GM18517 (cell line): ENCODE data around the gene GPLD1.
"Not testable (repeated sequence)": the region's sequence is repeated elsewhere in the genome, so short reads cannot be mapped to it uniquely, and the experiment has no call there.

Experiments used
- ATAC-seq: cut with Tn5 transposase; IDR thresholded peaks from one replicate; pipeline ENCODE4 v1.9.1; 2021; ENCODE audit warnings: mild to moderate bottlenecking, moderate library complexity; ENCODE audit not compliant: unreplicated experiment

Gene GPLD1

DNA sequence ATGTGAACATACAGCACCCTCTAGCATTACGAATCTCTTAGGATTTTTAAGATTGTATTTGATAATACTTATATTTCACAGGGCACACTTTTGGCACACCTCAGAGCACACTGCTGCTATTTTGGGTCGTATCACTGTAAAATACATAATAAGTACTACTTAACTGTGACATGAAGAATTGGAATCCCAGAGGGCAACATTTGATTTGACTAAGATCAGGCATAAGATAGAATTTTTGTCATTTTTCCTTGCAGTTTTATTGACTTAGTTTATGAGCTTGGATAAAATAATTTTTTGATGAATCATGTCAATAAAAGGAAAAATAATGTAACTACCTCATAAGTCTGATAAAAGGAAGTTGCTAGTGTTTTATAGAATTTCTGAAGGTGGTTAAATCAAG lies 64.3 kb downstream of the GPLD1 start:
- no peak for ATAC-seq

DNA sequence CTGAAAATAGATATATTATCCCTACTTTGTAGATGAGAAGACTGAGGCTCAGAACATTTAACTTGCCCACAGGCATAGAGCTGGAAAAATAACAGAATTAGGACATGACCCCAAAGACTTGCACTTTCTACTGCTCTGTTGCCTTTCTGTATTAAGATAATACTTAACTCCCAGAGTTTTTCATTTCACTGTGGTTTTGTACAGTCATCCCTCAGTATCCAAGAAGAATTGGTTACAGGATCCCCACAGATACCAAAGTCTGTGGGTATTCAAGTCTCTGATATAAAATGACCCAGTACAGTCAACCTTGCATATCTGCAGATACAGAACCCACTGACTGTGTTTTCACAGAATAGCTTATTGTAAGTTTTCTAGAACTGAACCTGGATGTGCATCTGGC lies 69.9 kb downstream of the GPLD1 start:
- ATAC-seq: no peak

DNA sequence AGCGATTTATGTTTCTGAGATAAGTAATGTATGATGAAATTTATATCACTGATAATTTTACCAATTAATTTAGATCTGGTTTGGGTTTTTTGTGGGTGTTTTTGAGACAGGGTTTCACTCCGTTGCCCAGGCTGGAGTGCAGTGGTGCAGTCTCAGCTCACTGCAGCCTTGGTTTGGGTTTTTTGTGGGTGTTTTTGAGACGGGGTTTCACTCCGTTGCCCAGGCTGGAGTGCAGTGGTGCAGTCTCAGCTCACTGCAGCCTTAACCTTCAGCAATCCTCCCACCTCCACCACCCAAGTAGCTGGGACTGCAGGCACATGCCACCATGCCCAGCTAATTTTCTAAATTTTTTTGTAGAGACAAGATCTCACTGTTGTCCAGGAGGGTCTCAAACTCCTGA lies 73.6 kb downstream of the GPLD1 start:
- peak; percentile 77 for ATAC-seq

DNA sequence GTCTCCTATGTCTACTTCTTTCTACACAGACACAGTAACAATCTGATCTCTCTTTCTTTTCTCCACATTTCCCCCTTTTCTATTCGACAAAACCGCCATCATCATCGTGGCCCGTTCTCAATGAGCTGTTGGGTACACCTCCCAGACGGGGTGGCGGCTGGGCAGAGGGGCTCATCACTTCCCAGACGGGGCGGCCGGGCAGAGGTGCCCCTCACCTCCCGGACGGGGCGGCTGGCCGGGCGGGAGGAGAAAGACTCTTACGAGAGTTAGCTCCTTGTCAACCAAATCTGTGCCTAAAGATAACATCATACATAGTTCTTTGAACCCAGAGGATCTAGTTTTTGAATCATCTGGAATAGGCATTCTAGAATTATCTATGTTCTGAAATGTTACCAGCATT lies 74.8 kb downstream of the GPLD1 start:
- ATAC-seq: not testable (repeated sequence)

DNA sequence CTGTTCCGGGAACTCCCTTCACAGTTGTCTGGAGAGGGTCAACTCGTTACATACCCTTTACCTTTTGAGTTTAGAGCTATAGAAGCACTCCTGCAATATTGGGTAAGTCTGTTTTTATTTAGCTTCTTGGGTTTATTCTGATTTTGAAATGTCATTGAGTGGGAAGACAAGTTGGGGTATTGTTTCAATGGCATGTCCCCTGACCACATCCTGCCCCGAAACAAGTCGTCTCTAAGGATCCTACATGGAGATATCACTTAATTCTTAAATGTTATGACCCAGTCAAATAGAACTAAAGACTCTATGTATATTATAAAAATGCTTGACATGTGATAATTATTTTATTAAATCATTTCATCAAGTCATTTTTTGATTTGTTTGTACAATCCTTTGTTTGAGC lies 77.1 kb downstream of the GPLD1 start:
- ATAC-seq: no peak

DNA sequence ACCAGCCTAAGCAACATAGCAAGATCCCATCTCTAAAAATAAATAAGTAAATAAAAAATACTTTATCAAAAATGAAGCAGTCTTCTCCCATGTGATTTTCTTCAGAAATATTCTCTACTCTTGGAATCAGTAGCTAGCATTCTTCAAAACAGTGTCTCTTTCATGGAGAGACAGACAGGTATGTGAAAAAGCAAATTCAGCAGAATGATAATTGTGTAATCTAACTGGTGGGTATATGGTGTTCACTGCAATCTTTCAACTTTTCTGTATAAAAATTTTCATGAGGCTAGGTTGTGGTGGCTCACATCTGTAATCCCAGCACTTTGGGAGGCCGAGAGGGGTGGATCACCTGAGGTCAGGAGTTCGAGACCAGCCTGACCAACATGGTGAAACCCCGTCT lies 78.8 kb downstream of the GPLD1 start:
- ATAC-seq: no peak

DNA sequence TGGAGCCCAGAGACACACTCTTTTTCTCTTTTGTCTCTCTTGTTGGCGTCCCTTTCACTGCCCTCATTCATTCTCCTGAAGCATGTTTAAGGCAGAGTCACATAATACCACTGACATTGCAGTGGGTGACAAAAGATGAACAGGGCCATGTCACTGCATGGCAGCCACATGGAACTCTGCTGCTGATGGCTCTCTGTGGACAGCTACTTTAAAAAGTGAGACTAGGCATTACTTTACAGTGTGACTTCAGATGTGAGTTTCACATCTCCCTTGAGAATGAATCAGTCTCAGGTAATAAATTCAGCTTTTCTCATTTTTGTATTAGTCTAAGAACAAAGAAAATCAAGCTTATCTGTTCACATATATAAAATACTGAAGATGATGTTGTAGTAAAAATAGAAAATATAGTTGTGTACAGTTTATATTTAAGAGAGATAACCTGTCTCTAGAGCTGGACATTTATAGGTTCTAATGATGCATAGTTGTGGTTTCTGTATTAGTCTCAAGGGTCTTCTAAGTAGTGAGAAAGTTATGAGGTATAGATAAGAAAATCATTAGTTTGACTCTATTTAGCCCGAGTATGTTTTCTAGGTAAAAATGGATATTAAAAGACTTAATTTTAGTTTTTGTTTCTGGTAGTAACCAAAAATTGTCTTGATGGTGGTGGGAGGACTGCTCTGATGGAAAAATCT lies 80.5 kb downstream of the GPLD1 start:
- peak; percentile 92 for ATAC-seq

DNA sequence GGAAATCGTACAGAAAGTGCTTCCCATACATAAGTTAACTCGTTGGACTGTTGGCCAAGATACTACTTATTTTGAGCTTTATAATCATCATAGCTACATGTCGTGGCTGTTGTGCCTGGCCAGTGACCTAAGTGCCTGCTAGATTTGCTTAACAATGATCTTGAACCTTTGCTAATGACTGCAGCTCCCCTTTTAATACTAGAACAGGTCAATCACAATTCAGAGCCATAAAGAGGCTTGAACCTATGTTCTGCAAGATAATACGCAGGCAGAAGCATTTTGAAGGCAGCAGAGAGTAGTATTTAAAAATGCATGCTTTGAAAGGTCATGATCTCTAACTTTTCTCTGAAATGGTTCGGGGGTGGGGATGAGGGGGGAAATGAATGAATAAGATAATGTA lies 84.1 kb downstream of the GPLD1 start:
- no peak for ATAC-seq

DNA sequence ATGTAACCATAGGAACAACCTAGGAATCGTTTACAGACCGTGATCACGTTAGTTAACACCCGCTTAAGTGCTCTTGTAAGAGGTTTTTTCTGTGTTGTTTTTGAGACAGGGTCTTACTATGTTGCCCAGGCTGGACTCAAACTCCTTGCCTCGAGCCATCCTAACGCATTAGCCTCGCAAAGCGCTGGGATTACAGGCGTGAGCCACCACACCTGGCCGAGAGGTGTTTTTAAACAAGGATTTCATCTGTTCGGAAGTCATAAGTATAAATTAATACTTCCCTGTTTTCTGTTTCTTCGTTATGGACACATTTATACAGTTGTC lies 85.9 kb downstream of the GPLD1 start:
- no peak for ATAC-seq

DNA sequence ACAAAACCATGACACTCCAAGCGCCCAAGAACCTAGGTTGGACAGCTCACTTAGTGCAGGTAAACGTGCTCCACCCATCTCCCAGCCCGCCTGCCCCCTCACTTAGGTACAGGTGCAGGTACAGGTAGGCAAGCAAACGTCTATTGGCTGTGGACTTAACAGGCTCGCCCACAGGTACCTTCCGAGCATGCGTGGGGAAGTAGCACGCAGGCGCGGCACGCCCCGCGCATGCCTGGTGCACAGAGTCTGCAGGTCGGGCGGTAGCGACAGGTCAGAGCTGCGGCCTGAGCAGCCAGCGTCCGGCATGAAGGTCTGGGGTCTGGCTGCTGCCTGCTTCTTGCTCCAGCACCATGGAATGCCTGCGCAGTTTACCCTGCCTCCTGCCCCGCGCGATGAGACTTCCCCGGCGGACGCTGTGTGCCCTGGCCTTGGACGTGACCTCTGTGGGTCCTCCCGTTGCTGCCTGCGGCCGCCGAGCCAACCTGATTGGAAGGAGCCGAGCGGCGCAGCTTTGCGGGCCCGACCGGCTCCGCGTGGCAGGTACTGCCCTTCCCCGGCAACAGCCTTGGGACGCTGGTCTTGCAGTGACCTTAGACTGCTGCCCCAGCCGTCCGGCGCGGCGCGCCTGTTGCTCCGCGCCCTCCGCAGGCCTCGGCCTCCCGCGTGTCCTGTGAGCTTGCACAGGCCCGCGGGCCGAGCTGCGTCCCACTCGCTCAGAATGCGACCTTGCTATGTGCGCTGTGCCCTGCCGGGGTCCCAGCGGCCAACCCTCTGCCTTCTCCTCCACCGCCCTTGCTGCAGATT lies 86.5 kb downstream of the GPLD1 start, which contains the start of gene MRS2:
Gene MRS2, plus strand, starts transcription at position 240 of the 804 bp plus-strand sequence. Its CDS starts 111 bp downstream, at position 351.
- peak; percentile 87 for ATAC-seq

DNA sequence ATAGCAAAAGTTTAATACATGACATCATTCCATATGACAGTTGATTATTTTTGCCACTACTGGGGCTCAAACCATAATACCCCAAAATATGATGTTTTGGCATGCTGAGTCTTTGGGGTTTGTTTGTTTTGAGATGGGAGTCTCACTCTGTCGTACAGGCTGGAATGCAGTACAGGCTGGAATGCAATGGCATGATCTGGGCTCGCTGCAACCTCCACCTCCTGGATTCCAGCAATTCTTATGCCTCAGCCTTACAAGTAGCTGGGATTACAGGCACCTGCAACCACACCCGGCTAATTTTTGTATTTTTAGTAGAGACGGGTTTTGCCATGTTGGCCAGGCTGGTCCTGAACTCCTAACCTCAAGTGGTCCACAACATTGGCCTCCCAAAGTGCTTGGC lies 87.9 kb downstream of the GPLD1 start:
- no peak for ATAC-seq

DNA sequence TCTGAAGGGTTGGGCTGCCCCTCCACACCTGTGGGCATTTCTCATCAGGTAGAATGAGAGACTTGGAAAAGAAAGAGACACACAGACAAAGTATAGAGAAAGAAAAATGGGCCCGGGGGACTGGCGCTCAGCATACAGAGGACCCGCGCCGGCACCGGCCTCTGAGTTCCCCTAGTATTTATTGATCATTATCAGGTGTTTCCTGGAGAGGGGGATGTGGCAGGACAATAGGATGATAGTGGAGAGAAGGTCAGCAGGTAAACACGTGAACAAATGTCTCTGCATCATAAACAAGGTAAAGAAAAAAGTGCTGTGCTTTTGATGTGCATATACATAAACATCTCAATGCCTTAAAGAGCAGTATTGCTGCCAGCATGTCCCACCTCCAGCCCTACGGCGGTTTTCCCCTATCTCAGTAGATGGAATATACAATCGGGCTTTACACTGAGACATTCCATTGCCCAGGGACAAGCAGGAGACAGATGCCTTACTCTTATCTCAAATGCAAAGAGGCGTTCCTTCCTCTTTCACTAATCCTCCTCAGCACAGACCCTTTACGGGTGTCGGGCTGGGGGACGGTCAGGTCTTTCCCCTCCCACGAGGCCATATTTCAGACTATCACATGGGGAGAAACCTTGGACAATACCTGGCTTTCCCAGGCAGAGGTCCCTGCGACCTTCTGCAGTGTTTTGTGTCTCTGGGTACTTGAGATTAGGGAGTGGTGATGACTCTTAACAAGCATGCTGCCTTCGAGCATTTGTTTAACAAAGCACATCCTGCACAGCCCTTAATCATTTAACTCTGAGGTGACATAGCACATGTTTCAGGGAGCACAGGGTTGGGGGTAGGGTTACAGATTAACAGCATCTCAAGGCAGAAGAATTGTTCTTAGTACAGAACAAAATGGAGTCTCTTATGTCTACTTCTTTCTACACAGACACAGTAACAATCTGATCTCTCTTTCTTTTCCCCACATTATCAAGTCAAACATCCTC lies 89.0 kb downstream of the GPLD1 start:
- ATAC-seq: not testable (repeated sequence)

DNA sequence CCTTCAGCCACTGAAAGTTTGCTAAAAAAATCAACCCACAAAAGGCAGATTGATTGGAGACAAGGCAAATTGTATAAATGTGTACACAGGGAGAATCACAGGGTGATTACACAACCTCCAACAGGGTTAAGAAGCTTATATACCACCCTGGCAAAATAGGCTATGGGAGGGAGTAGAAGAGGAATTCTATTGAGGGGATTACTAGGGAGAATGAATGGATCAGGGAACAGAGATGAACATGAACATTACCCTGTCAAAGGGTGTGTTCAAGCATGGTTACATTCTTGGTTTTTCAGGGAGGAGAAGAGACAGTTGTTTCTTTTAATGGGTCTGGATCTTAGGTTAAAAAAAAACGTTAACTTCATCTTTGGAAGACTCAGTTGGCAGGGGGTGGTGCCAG lies 91.7 kb downstream of the GPLD1 start:
- ATAC-seq: no peak

DNA sequence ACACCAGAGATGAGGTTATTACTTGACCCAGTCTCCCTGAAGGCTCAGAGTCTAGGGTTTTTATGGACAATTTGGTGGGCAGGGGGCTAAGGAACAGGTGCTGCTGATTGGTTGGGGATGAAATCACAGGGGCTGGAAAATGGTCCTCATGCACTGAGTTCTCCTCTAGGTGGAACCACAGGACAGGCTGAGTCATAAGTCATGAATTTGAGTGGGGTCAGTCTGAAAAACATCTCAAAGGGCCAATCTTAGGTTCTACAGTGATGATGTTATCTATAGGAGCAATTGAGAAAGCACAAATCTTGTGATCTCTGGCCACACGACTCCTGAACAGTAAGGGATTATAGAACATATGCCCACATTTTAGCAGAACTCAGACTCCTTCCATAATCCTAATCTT lies 92.6 kb downstream of the GPLD1 start:
- ATAC-seq: no peak

DNA sequence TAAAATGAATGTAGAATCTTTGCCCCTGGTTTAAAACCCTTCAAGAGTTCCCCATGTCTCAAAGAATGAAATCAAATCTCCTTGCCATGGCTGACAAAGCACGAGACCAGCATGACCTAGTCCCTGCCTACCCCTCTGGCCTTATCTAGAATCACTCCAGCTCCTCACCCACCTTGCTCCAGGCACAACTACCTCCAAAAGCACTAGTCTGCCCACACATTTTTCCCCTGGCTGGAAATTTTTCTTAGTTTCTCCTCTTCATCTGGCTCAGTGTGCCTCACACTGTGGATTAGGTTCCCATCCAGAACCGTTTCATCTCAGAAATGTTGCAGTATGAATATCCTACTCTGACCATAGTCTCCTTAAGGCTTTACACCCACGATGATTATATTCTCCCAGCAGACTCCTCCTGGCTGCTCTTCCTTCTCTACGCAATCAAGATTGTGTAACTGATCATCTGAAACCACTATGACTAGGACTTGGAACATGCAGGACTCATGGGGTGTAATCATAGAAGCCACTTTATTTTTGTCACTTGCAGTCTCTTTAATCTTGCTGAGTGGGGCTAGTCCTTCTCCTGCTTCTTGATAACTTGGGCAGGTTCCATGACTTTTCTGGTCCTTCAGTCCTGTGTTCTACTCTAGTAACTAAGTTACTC lies 94.5 kb downstream of the GPLD1 start:
- no peak for ATAC-seq

DNA sequence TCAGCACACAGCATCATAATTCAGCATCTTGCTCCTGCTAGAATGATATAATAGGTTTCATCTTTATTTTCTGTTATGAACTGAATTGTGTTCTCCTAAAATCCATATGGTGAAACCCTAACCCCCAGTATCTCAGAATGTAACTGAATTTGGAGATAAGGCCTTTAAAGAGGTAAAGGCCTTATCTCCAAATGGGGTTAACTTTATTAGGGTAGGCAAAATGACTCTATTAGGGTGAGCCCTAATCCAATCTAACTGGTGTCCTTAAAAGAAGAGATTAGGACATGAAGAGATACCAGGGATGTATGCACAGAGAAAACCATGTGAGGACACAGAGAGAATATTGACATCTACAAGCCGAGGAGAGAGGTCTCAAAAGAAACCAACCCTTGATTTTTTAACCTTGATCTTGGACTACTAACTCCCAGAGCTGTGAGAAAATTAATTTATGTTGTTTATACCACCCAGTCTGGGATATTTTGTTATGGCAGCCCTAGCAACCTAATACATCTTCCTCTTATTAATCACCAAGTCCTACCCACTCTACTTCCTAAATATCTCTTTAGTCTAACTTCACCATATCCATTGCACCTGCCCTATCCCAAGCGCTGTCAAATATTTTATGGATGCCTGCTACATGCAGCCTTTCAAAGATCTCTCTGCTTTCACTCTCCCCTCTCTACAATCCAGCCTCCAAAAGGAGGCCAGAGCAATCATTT lies 95.2 kb downstream of the GPLD1 start:
- ATAC-seq: no peak

DNA sequence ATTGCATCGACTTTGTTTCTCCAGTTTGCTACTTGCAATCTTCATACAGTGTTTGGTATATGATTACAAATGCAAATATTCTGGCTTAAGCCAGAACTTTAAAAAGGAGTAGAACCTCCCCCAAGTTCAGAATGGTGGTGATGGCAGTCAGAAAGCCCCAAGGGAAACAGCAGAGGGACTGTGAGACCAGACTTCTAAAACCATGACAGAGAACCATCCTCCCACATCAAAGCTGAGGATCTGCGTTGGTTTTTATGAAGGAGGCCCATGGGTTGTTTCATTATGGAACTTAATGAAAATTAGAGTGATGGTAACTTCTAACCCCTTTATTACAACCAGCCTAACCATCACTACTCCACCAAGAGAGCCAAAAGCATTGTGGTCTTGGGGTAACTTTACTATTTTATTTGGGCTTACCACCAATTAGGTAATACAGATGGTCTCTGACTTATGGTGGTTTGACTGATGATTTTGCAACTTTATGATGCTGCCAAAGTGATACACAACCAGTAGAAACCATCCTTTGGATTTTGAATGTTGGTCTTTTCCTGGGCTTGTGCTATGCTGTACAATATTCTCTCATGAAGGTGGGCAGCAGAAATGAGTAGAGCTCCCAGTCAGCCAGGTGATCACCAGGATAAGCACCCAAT lies 97.5 kb downstream of the GPLD1 start:
- peak; percentile 76 for ATAC-seq

DNA sequence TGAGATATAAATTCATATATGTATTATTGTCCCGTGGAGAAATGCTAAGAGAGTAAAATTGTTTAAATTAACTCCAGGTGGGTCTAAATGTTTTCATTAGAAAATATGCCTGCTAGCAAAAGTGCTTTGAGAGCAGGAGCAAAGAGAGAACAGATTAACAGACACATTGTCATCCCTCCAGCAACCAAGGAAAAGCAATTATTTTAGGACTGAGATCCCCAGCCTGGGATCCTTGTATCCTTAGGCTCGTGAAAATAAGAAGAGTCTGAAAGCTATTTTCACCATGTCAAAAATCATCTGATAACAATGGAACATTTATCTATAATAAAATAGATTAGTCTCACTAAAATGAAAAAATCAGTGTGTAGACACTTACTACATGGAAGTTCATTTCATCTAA lies 98.2 kb downstream of the GPLD1 start:
- no peak for ATAC-seq

DNA sequence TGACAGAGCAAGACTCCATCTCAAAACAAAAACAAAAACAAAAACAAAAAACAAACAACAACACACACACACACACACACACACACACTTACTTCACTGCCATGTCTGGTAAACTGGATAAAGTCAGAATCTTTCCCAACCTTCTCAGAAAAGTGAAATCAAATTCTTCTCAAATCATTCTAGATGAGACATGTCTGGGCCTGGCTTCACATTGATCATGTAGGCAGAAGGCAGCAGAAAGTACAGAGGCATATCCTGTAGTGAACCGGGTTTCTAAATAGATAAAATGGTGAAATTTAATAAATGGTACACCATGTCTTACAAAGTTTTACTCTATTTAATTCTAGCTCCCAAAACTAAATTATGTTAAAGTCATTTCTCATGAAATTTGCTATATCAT lies 101.6 kb downstream of the GPLD1 start:
- ATAC-seq: no peak
